CD14-positive monocyte (primary cell): ENCODE measurements around the gene STAT3. TPM values are rescaled to one million over a fixed set of nuclear protein-coding genes. Genes with fewer than 3 reads are reported as not detected.
A peak's percentile ranks its signal among the peaks of the same experiment; 100 is the strongest.

Source experiments
- DNase-seq, 3 donors: peaks; one replicate each; pipeline ENCODE4 v3.0.0-alpha.2; 2011 to 2022
- H2AFZ ChIP-seq: 2 replicates; pipeline ENCODE4 v1.6.0; 2012; ENCODE audit warnings: mild to moderate bottlenecking, low read depth, low read length, inconsistent platforms; ENCODE audit not compliant: insufficient read depth, poor library complexity, severe bottlenecking
- H3K27ac ChIP-seq, 2 donors: 1 replicate in 1 of 2; 2 replicates in 1 of 2; pipeline ENCODE4 v1.5.1; 2012 to 2013; ENCODE audit warnings: low read length in 2 of 2, control low read depth in 1 of 2, inconsistent platforms in 1 of 2, low read depth in 1 of 2, mild to moderate bottlenecking in 1 of 2
- H3K27me3 ChIP-seq, 2 donors: one replicate each; pipeline versions ENCODE4 v1.6.0 to v1.6.1; 2011 to 2013; ENCODE audit warnings: low read length in 2 of 2; ENCODE audit not compliant: control insufficient read depth in 2 of 2, insufficient read depth in 2 of 2
- H3K36me3 ChIP-seq, 2 donors: replicated peaks in 1 of 2; 1 replicate in 1 of 2; 2 replicates in 1 of 2; pipeline versions ENCODE4 v1.5.1 to v1.6.1; 2012 to 2013; ENCODE audit warnings: low read length in 2 of 2, control low read depth in 1 of 2, inconsistent platforms in 1 of 2, mild to moderate bottlenecking in 1 of 2; ENCODE audit not compliant: insufficient read depth in 2 of 2, control insufficient read depth in 1 of 2
- H3K4me1 ChIP-seq, 2 donors: 1 replicate in 1 of 2; 2 replicates in 1 of 2; pipeline versions ENCODE4 v1.5.1 to v1.6.1; 2012 to 2013; ENCODE audit warnings: low read length in 2 of 2, control low read depth in 1 of 2, inconsistent platforms in 1 of 2, mild to moderate bottlenecking in 1 of 2, moderate library complexity in 1 of 2; ENCODE audit not compliant: insufficient read depth in 2 of 2, control insufficient read depth in 1 of 2
- H3K4me2 ChIP-seq: replicated peaks from 2 replicates; pipeline ENCODE3; 2012; ENCODE audit warnings: low read length, moderate library complexity, mild to moderate bottlenecking; ENCODE audit not compliant: poor library complexity, severe bottlenecking; ENCODE audit errors: extremely low read depth
- H3K4me3 ChIP-seq, 3 experiments: fragments of 200-600 bp in 1 of 3; sonication (generic) in 1 of 3; replicated peaks in 1 of 3; 1 replicate in 2 of 3; 2 replicates in 1 of 3; pipeline ENCODE4 v1.5.1; 2011 to 2013; ENCODE audit warnings: low read length in 3 of 3, mild to moderate bottlenecking in 3 of 3, control low read depth in 2 of 3, low read depth in 2 of 3, inconsistent platforms in 1 of 3, moderate library complexity in 1 of 3
- H3K79me2 ChIP-seq: 2 replicates; pipeline ENCODE4 v1.6.0; 2012; ENCODE audit warnings: mild to moderate bottlenecking, control low read depth, inconsistent platforms, low read length, moderate library complexity; ENCODE audit not compliant: insufficient read depth
- H3K9ac ChIP-seq: 2 replicates; pipeline ENCODE4 v1.6.0; 2017; ENCODE audit warnings: low read length, mild to moderate bottlenecking; ENCODE audit not compliant: insufficient read depth, poor library complexity, severe bottlenecking
- H3K9me3 ChIP-seq, 2 donors: replicated peaks in 1 of 2; 1 replicate in 1 of 2; 2 replicates in 1 of 2; pipeline versions ENCODE4 v1.5.1 to v1.6.1; 2012 to 2013; ENCODE audit warnings: low read length in 2 of 2, control low read depth in 1 of 2; ENCODE audit not compliant: control insufficient read depth in 1 of 2, insufficient read depth in 1 of 2
- H4K20me1 ChIP-seq: 2 replicates; pipeline ENCODE4 v1.6.0; 2012; ENCODE audit warnings: mild to moderate bottlenecking, low read length, control low read depth, moderate library complexity; ENCODE audit not compliant: insufficient read depth
- H3K27ac Mint-ChIP-seq, 7 donors: one replicate each; pipeline ENCODE4 v1.8.0; 2020; ENCODE audit warnings: mild to moderate bottlenecking in 7 of 7, mixed read lengths in 7 of 7, moderate library complexity in 6 of 7, inconsistent platforms in 2 of 7
- H3K27me3 Mint-ChIP-seq, 3 donors: one replicate each; pipeline ENCODE4 v1.8.0; 2021 to 2022; ENCODE audit warnings: low read depth in 3 of 3, mild to moderate bottlenecking in 3 of 3, mixed read lengths in 3 of 3, moderate library complexity in 3 of 3, inconsistent platforms in 1 of 3
- H3K36me3 Mint-ChIP-seq, 2 donors: one replicate each; pipeline ENCODE4 v1.8.0; 2020; ENCODE audit warnings: mixed read lengths in 2 of 2, inconsistent platforms in 1 of 2, mild to moderate bottlenecking in 1 of 2
- H3K4me1 Mint-ChIP-seq: one replicate; pipeline ENCODE4 v1.8.0; 2020; ENCODE audit warnings: mild to moderate bottlenecking, mixed read lengths
- H3K4me3 Mint-ChIP-seq, 2 donors: one replicate each; pipeline ENCODE4 v1.8.0; 2020; ENCODE audit warnings: mild to moderate bottlenecking in 2 of 2, mixed read lengths in 2 of 2, moderate library complexity in 1 of 2
- H3K9me3 Mint-ChIP-seq, 7 donors: one replicate each; pipeline ENCODE4 v1.8.0; 2020 to 2022; ENCODE audit warnings: mixed read lengths in 7 of 7, mild to moderate bottlenecking in 6 of 7, moderate library complexity in 6 of 7, inconsistent platforms in 2 of 7
- WGBS: methylation state at CpG from one replicate; pipeline ENCODE4 v1.1.5; 2013; ENCODE audit warnings: missing lambda C conversion rate; ENCODE audit not compliant: insufficient coverage; 5-methylcytosine and 5-hydroxymethylcytosine counted together
- intact Hi-C, 2 donors: fragments of 100-400 bp; cut with micrococcal nuclease; formaldehyde crosslinking; loops; one replicate each; pipeline versions ENCODE4 v1.15.0 to v1.15.1; 2023
- polyA plus RNA-seq, 3 donors: library from polyadenylated mRNA; depleted of rRNA in 1 of 3; unstranded in 2 of 3; stranded (reverse) in 1 of 3; fragments of 300-500 nt in 2 of 3; fragments of >200 nt in 1 of 3; fragmentation: Illumina TruSeq in 2 of 3; gene quantifications; 1 replicate in 2 of 3; 2 replicates in 1 of 3; pipeline ENCODE4 v1.2.3, GENCODE V29; 2012 to 2021
- TF ChIP-seq, protein P1 (sequence below): fragments of 200-600 bp; IDR thresholded peaks from one replicate; pipeline ENCODE4 v1.8.0; 2022; ENCODE audit warnings: antibody characterized with exemption, mild to moderate bottlenecking

Gene STAT3
- polyA plus RNA-seq, 3 donors: 73.0 to 155 (median 110) TPM

- Mint-ChIP-seq H3K4me1 (peaks cover 19% of the 10 kb centered on the region), H3K4me3 (peak overlapping the region in 1 of 2 donors; percentile 62), H3K27ac (peak overlapping the region in 1 of 7 donors; percentile 43), H3K9me3 (peaks cover 0 to 4% (median 0%) of the 10 kb centered on the region in 7 donors), H3K27me3 (peaks cover 10 to 24% (median 15%) of the 10 kb centered on the region in 3 donors), H3K36me3 (peaks cover 0 to 2% of the 10 kb centered on the region in 2 donors)
- H3K9me3 ChIP-seq: no peaks in the 10 kb centered on the region
- intact Hi-C loops: no loop called here
- peaks cover 19 to 31% of the 10 kb centered on the region in 2 donors for H3K4me1 ChIP-seq
- no peak overlapping the region for H3K9ac ChIP-seq
- H3K4me3 ChIP-seq: peak overlapping the region in 1 of 3 experiments; percentile 26
- TF ChIP-seq, protein P1, sequence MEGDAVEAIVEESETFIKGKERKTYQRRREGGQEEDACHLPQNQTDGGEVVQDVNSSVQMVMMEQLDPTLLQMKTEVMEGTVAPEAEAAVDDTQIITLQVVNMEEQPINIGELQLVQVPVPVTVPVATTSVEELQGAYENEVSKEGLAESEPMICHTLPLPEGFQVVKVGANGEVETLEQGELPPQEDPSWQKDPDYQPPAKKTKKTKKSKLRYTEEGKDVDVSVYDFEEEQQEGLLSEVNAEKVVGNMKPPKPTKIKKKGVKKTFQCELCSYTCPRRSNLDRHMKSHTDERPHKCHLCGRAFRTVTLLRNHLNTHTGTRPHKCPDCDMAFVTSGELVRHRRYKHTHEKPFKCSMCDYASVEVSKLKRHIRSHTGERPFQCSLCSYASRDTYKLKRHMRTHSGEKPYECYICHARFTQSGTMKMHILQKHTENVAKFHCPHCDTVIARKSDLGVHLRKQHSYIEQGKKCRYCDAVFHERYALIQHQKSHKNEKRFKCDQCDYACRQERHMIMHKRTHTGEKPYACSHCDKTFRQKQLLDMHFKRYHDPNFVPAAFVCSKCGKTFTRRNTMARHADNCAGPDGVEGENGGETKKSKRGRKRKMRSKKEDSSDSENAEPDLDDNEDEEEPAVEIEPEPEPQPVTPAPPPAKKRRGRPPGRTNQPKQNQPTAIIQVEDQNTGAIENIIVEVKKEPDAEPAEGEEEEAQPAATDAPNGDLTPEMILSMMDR: no peak
- no peaks in the 10 kb centered on the region for H3K79me2 ChIP-seq
- WGBS: 7% methylated on average over 2 of the region's 7 CpGs
- H3K36me3 ChIP-seq: no peaks in the 10 kb centered on the region
- H3K27me3 ChIP-seq: peaks cover 2 to 8% of the 10 kb centered on the region in 2 donors
- H3K4me2 ChIP-seq: peak overlapping the region; percentile 45
- no peaks in the 10 kb centered on the region for H4K20me1 ChIP-seq
- DNase-seq: no peak
- peak overlapping the region; percentile 38 for H2AFZ ChIP-seq
- no peak overlapping the region for H3K27ac ChIP-seq
These were observed 26.6 kb upstream of the STAT3 start for GRCh38 chr17:42414704-42415409.

DNA sequence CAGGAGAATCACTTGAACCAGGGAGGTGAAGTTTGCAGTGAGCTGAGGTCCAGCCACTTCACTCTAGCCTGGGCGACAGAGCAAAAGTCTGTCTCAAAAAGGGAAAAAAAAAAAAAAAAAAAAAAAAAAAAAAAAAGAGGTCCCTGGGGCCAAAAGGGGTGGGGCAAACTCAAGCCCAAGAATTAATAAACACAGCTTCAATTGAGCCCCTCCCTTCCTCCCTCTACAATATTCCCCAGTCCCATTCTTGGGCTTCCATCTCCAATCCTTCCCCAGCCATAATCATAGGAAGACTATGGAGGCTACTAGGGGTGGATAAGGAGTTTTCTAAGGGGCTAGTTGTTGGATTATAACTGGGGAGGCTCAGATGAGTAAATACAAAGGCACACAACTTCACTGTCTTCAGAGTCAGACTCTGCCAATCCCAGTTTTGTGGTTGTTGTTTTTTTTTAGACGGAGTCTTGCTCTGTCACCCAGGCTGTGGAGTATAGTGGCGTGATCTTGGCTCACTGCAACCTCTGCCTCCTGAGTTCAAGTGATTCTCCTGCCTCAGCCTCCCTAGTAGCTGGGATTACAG, 25.3 kb upstream of the STAT3 start:
- Histone ChIP-seq H2AFZ (no peak overlapping the region), H3K9ac (no peak overlapping the region), H3K27me3 (no peaks in the 10 kb centered on the region), H3K36me3 (no peaks in the 10 kb centered on the region), H3K79me2 (no peaks in the 10 kb centered on the region), H3K4me1 (peaks cover 19 to 30% of the 10 kb centered on the region in 2 donors), H3K27ac (no peak overlapping the region), H4K20me1 (no peaks in the 10 kb centered on the region), H3K4me3 (no peak overlapping the region), H3K4me2 (no peak overlapping the region), H3K9me3 (no peaks in the 10 kb centered on the region)
- intact Hi-C loops: no loop called here
- TF ChIP-seq, protein P1: no peak
- H3K27ac Mint-ChIP-seq: no peak overlapping the region
- H3K4me3 Mint-ChIP-seq: no peak overlapping the region
- H3K36me3 Mint-ChIP-seq: no peaks in the 10 kb centered on the region
- peaks cover 0 to 3% (median 0%) of the 10 kb centered on the region in 7 donors for H3K9me3 Mint-ChIP-seq
- H3K27me3 Mint-ChIP-seq: peaks cover 4 to 21% (median 11%) of the 10 kb centered on the region in 3 donors
- H3K4me1 Mint-ChIP-seq: peaks cover 18% of the 10 kb centered on the region
- WGBS: 83% methylated on average over 2 of the region's 3 CpGs
- DNase-seq: no peak
